IgD-negative memory B cell (primary cell): Measurements from ENCODE around the gene ATG5. TPM values are rescaled to one million over a fixed set of nuclear protein-coding genes. Genes with fewer than 3 reads are reported as not detected.
A peak's percentile ranks its signal among the peaks of the same experiment; 100 is the strongest.

Experiments used
- H3K27ac Mint-ChIP-seq, 3 donors: one replicate each; pipeline ENCODE4 v1.8.0; 2020 to 2022; ENCODE audit warnings: mild to moderate bottlenecking in 3 of 3, mixed read lengths in 3 of 3, moderate library complexity in 1 of 3
- H3K27me3 Mint-ChIP-seq: one replicate; pipeline ENCODE4 v1.8.0; 2021; ENCODE audit warnings: mixed read lengths
- H3K36me3 Mint-ChIP-seq: one replicate; pipeline ENCODE4 v1.8.0; 2020; ENCODE audit warnings: mild to moderate bottlenecking, mixed read lengths
- H3K4me1 Mint-ChIP-seq, 3 donors: one replicate each; pipeline ENCODE4 v1.8.0; 2020 to 2022; ENCODE audit warnings: mixed read lengths in 3 of 3, mild to moderate bottlenecking in 1 of 3
- H3K4me3 Mint-ChIP-seq, 4 donors: one replicate each; pipeline ENCODE4 v1.8.0; 2020 to 2022; ENCODE audit warnings: mild to moderate bottlenecking in 4 of 4, mixed read lengths in 4 of 4, moderate library complexity in 3 of 4
- H3K9me3 Mint-ChIP-seq, 3 donors: one replicate each; pipeline ENCODE4 v1.8.0; 2020 to 2021; ENCODE audit warnings: mixed read lengths in 3 of 3, mild to moderate bottlenecking in 1 of 3
- polyA plus RNA-seq: library from polyadenylated mRNA; unstranded; fragments of 300-500 nt; fragmentation: Illumina TruSeq; gene quantifications from one replicate; pipeline ENCODE4 v1.2.3, GENCODE V29; 2021

The ATG5 gene
- polyA plus RNA-seq, 1 donor from 2014 or later: 31.4 TPM

GRCh38 chr6:106204961-106205360 lies 120.6 kb downstream of the ATG5 start:
- Mint-ChIP-seq H3K4me1 (peaks cover 8 to 12% (median 9%) of the 10 kb centered on the region in 3 donors), H3K9me3 (peaks cover 0 to 5% (median 0%) of the 10 kb centered on the region in 3 donors), H3K27me3 (no peaks in the 10 kb centered on the region), H3K4me3 (no peak overlapping the region), H3K36me3 (peaks cover 5% of the 10 kb centered on the region), H3K27ac (peak overlapping the region in 2 of 3 donors; percentile 4 to 50)

GRCh38 chr6:106199998-106200397 lies 125.6 kb downstream of the ATG5 start:
- no peaks in the 10 kb centered on the region for H3K27me3 Mint-ChIP-seq
- peaks cover 14% of the 10 kb centered on the region for H3K36me3 Mint-ChIP-seq
- peaks cover 30 to 34% (median 30%) of the 10 kb centered on the region in 3 donors for H3K4me1 Mint-ChIP-seq
- H3K27ac Mint-ChIP-seq: no peak overlapping the region
- no peak overlapping the region for H3K4me3 Mint-ChIP-seq
- H3K9me3 Mint-ChIP-seq: peaks cover 0 to 4% (median 0%) of the 10 kb centered on the region in 3 donors

GRCh38 chr6:106199331-106199730 lies 126.2 kb downstream of the ATG5 start:
- Mint-ChIP-seq H3K9me3 (peaks cover 0 to 4% (median 0%) of the 10 kb centered on the region in 3 donors), H3K4me1 (peaks cover 27 to 33% (median 28%) of the 10 kb centered on the region in 3 donors), H3K27me3 (no peaks in the 10 kb centered on the region), H3K4me3 (no peak overlapping the region), H3K36me3 (peaks cover 12% of the 10 kb centered on the region), H3K27ac (no peak overlapping the region)

GRCh38 chr6:106197441-106197840 lies 128.1 kb downstream of the ATG5 start:
- peaks cover 0 to 4% (median 0%) of the 10 kb centered on the region in 3 donors for H3K9me3 Mint-ChIP-seq
- peak overlapping the region in 1 of 4 donors; percentile 33 for H3K4me3 Mint-ChIP-seq
- peaks cover 24 to 33% (median 27%) of the 10 kb centered on the region in 3 donors for H3K4me1 Mint-ChIP-seq
- no peaks in the 10 kb centered on the region for H3K27me3 Mint-ChIP-seq
- H3K36me3 Mint-ChIP-seq: peaks cover 12% of the 10 kb centered on the region
- H3K27ac Mint-ChIP-seq: peak overlapping the region in 1 of 3 donors; percentile 50

- Mint-ChIP-seq H3K4me1 (peaks cover 24 to 31% (median 27%) of the 10 kb centered on the region in 3 donors), H3K36me3 (peaks cover 12% of the 10 kb centered on the region), H3K4me3 (peak overlapping the region in 3 of 4 donors; percentile 20 to 77 (median 71)), H3K27me3 (no peaks in the 10 kb centered on the region), H3K27ac (peak overlapping the region; percentile 43 to 94 (median 67)), H3K9me3 (peaks cover 0 to 4% (median 0%) of the 10 kb centered on the region in 3 donors)
These were observed 130.3 kb downstream of the ATG5 start for GRCh38 chr6:106194949-106195921.

- Mint-ChIP-seq H3K27ac (no peak overlapping the region), H3K4me3 (no peak overlapping the region), H3K36me3 (peaks cover 9% of the 10 kb centered on the region), H3K27me3 (no peaks in the 10 kb centered on the region), H3K9me3 (peaks cover 0 to 4% (median 0%) of the 10 kb centered on the region in 3 donors), H3K4me1 (peaks cover 21 to 25% (median 25%) of the 10 kb centered on the region in 3 donors)
These were observed 132.7 kb downstream of the ATG5 start for GRCh38 chr6:106192824-106193223.

GRCh38 chr6:106188104-106188794 lies 137.3 kb downstream of the ATG5 start:
- Mint-ChIP-seq H3K36me3 (peaks cover 5% of the 10 kb centered on the region), H3K27me3 (no peaks in the 10 kb centered on the region), H3K4me1 (peaks cover 5 to 15% (median 6%) of the 10 kb centered on the region in 3 donors), H3K4me3 (no peak overlapping the region), H3K9me3 (no peaks in the 10 kb centered on the region), H3K27ac (no peak overlapping the region)

GRCh38 chr6:106187424-106187982 lies 138.1 kb downstream of the ATG5 start:
- Mint-ChIP-seq H3K27me3 (no peaks in the 10 kb centered on the region), H3K4me1 (peaks cover 5 to 16% (median 6%) of the 10 kb centered on the region in 3 donors), H3K27ac (peak overlapping the region in 2 of 3 donors; percentile 35 to 59), H3K9me3 (no peaks in the 10 kb centered on the region), H3K36me3 (peaks cover 5% of the 10 kb centered on the region), H3K4me3 (no peak overlapping the region)

GRCh38 chr6:106186714-106187113 lies 138.8 kb downstream of the ATG5 start:
- H3K4me3 Mint-ChIP-seq: no peak overlapping the region
- no peaks in the 10 kb centered on the region for H3K9me3 Mint-ChIP-seq
- H3K27ac Mint-ChIP-seq: no peak overlapping the region
- H3K27me3 Mint-ChIP-seq: no peaks in the 10 kb centered on the region
- peaks cover 5 to 16% (median 6%) of the 10 kb centered on the region in 3 donors for H3K4me1 Mint-ChIP-seq
- H3K36me3 Mint-ChIP-seq: peaks cover 5% of the 10 kb centered on the region

GRCh38 chr6:106186172-106186571 lies 139.4 kb downstream of the ATG5 start:
- no peaks in the 10 kb centered on the region for H3K9me3 Mint-ChIP-seq
- H3K27ac Mint-ChIP-seq: no peak overlapping the region
- H3K4me3 Mint-ChIP-seq: no peak overlapping the region

GRCh38 chr6:106185615-106186014 lies 139.9 kb downstream of the ATG5 start:
- Mint-ChIP-seq H3K27me3 (no peaks in the 10 kb centered on the region), H3K4me1 (peaks cover 5 to 16% (median 7%) of the 10 kb centered on the region in 3 donors), H3K36me3 (peaks cover 5% of the 10 kb centered on the region), H3K27ac (no peak overlapping the region), H3K4me3 (peak overlapping the region in 1 of 4 donors; percentile 30), H3K9me3 (no peaks in the 10 kb centered on the region)

More at GRCh38 chr6:106186172-106186571, 139.4 kb downstream of the ATG5 start:
- H3K27me3 Mint-ChIP-seq: no peaks in the 10 kb centered on the region
- H3K36me3 Mint-ChIP-seq: peaks cover 5% of the 10 kb centered on the region
- peaks cover 5 to 16% (median 6%) of the 10 kb centered on the region in 3 donors for H3K4me1 Mint-ChIP-seq

GRCh38 chr6:106184629-106185028 lies 140.9 kb downstream of the ATG5 start:
- no peak overlapping the region for H3K27ac Mint-ChIP-seq
- H3K27me3 Mint-ChIP-seq: no peaks in the 10 kb centered on the region
- H3K4me3 Mint-ChIP-seq: no peak overlapping the region
- H3K4me1 Mint-ChIP-seq: peaks cover 8 to 16% (median 9%) of the 10 kb centered on the region in 3 donors
- peaks cover 4% of the 10 kb centered on the region for H3K36me3 Mint-ChIP-seq
- H3K9me3 Mint-ChIP-seq: no peaks in the 10 kb centered on the region

- Mint-ChIP-seq H3K36me3 (peaks cover 4% of the 10 kb centered on the region), H3K27ac (no peak overlapping the region), H3K27me3 (no peaks in the 10 kb centered on the region), H3K4me1 (peaks cover 8 to 19% (median 12%) of the 10 kb centered on the region in 3 donors), H3K4me3 (no peak overlapping the region), H3K9me3 (no peaks in the 10 kb centered on the region)
These were observed 142.1 kb downstream of the ATG5 start for GRCh38 chr6:106183430-106183829.

- Mint-ChIP-seq H3K27me3 (no peaks in the 10 kb centered on the region), H3K27ac (peak overlapping the region in 2 of 3 donors; percentile 32 to 48), H3K36me3 (peaks cover 2% of the 10 kb centered on the region), H3K4me1 (peaks cover 5 to 19% (median 11%) of the 10 kb centered on the region in 3 donors), H3K9me3 (no peaks in the 10 kb centered on the region), H3K4me3 (peak overlapping the region in 1 of 4 donors; percentile 2)
These were observed 143.1 kb downstream of the ATG5 start for GRCh38 chr6:106182455-106182854.
